GM11168 (cell line): ENCODE results near the gene S100A13.
"Not testable (repeated sequence)": the region's sequence is repeated elsewhere in the genome, so short reads cannot be mapped to it uniquely, and the experiment has no call there.

ENCODE experiments used
- in situ Hi-C: fragments of 300-500 bp; cut with MboI; formaldehyde crosslinking; loops from one replicate; pipeline ENCODE4 v1.12.0; 2022; ENCODE audit warnings: low sequenced_read_pairs; ENCODE audit not compliant: unreplicated experiment

Gene S100A13

DNA sequence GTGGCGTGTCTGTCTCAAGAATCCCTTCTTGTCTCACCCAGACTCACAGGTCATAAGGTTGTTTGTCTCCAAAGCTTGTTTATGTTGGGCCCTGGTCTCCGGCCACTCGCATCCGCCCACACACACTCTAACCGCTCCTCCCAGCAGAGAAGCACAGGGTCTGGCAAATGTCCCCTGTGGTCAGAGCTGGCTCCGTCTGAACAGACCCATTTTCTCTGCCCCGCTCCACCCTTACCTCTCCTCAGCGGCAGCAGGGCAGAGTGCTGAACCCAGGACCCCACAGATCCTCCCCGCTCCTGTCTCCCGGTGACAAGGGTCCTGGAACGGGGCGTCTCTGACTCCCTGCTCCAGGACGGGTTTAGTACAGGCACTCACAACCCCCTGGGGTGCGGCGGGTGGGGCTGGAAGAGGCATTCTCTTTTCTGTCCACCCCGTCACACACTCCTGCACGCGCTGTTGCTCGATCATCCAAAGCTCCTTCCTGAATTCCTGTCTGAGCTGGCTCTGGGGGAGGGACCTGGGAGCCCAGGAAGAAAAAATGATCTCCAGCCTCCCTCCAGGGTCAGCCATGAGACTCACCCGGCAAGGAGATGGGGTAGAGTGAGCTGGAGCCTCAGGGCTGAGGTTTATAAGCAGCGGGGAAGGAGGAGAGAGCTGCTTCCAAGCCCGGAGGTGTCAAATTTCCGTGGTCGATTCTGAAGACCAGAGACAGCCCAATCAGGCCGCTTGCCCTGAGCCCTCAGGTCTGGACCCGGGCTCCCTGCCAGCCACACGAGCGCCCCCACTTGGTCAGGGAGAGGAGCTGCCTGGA, at the start of gene S100A13:
Gene S100A13 (minus strand): TSS at position 602 of the 811 bp plus-strand sequence. CDS start 1,033 bp downstream, outside the sequence.
- in situ Hi-C loops: no loop called here

DNA sequence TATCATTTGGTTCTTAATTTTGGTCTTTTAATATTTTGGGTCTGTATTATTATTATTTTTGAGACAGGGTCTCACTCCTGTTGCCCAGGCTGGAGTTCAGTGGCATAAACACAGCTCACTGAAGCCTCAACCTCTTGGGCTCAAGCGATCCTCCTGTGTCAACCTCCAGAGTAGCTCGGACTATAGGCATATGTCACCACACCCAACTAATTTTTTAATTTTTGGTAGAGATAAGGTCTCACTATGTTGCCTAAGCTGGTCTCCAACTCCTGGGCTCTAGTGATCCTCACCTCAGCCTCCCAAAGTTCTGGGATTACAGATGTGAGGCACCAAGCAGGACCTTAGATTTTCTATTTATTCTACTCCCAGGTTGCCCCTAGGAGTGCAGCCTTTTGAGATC, 46.2 kb upstream of the S100A13 start:
- in situ Hi-C loops: loop anchor here (10.0 kb wide), 2 partner anchors 71 to 301 kb away; partner anchors contain the start of gene JTB

DNA sequence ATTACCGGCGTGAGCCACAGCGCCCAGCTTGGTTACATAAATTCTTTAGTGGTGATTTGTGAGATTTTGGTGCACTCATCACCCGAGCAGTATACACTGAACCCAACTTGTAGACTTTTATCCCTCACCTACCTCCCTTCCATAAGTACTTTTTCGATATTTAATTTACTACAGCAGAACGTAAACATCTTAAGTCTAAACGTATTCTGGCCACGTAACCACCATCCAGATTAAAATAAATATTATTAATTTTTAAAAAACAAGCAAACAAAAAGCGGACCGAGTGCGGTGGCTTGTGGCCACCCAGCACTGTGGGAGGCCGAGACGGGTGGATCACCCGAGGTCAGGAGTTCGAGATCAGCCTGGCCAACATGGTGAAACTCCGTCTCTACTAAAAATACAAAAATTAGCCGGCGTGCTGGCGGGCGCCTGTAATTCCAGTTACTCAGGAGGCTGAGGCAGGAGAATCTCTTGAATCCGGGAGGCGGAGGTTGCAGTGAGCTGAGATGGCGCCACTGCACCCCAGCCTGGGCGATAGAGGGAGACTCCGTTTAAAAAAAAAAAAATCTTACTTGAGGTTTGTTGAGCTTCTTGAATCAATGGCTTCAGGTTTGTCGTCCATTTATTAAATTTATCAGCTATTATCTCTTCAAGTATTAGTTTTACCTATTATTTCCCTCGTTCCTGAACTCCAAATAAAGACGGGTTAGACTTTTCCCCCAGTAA, 44.5 kb upstream of the S100A13 start:
- in situ Hi-C loops: loop anchor here (10.0 kb wide), 2 partner anchors 73 to 303 kb away; partner anchors contain the start of gene JTB

- in situ Hi-C loops: loop anchor here (10.0 kb wide), 2 partner anchors 74 to 304 kb away; partner anchors contain the start of gene JTB
Measured at GRCh38 chr1:153670859-153671627, 43.7 kb upstream of the S100A13 start, which contains the start of gene ILF2. Gene ILF2 (minus strand): TSS chr1:153670993. CDS start chr1:153670922, 71 bp downstream.

DNA sequence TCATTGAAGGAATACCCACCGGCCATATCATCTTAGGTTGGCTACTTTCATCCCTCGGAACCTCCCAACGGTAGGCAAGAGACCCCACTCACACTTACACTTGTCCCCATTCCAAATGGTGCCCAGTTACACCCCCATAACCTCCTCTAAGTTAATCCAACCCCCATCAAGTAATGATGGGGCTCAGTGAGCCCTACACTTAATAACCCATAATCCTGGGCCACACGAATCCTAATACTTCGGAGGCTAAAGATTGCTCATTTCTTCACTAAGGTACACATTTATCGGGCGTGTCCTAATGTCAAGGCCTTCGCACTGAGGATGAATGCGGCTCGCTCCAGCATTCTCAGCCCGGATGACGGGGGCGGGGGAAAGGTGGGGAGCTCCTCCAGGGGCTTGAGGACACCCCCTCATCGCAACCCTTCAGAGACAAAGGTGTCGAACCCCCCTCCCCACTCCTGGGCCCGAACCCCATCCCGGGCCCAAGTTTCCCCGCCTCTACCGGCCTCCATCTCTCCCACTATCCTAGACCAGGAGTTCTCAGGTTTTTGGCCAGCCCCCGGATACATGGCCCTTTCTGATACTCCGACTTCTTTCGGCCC, 43.1 kb upstream of the S100A13 start:
- in situ Hi-C loops: loop anchor here (10.0 kb wide), 2 partner anchors 74 to 304 kb away; partner anchors contain the start of gene JTB

GRCh38 chr1:153669606-153670005, 42.3 kb upstream of the S100A13 start:
- in situ Hi-C loops: loop anchor here (10.0 kb wide), 2 partner anchors 75 to 305 kb away; partner anchors contain the start of gene JTB

DNA sequence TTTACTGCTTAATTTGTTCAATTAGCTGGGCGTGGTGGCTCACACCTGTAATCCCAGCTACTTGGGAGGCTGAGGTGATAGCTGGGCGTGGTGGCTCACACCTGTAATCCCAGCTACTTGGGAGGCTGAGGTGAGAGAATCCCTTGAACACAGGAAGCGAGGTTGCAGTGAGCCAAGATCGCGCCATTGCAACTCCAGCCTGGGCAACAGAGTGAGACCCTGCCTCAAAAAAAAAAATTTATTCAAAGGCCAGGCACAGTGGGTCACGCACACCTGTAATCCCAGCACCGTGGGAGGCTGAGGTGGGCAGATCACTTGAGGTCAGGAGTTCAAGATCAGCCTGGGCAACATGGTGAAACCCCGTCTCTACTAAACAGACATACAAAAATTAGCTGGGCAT, 41.4 kb upstream of the S100A13 start:
- in situ Hi-C loops: not testable (repeated sequence)

- in situ Hi-C loops: no loop called here
Measured at GRCh38 chr1:153667439-153667838, 40.1 kb upstream of the S100A13 start.

DNA sequence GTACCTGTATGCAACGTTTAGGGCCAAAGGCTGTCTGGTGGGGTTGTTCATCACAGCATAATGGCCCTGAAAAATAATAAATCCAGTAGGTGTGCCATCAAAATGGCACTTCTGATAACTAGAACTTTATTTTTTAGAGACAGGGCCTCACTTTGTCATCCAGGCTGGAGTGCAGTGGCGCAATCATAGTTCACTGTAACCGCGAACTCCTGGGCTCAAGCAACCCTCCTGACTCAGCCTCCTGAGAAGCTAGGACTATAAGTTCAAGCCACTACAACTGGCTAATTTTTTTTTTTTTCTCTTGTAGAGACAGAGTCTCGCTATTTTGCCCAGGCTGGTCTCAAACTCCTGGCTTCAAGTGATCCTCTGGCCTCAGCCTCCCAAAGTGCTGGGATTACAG, 35.9 kb upstream of the S100A13 start:
- in situ Hi-C loops: no loop called here

GRCh38 chr1:153662269-153662668, 35.0 kb upstream of the S100A13 start:
- in situ Hi-C loops: no loop called here

- in situ Hi-C loops: no loop called here
Measured at GRCh38 chr1:153661111-153661708, 33.9 kb upstream of the S100A13 start.

DNA sequence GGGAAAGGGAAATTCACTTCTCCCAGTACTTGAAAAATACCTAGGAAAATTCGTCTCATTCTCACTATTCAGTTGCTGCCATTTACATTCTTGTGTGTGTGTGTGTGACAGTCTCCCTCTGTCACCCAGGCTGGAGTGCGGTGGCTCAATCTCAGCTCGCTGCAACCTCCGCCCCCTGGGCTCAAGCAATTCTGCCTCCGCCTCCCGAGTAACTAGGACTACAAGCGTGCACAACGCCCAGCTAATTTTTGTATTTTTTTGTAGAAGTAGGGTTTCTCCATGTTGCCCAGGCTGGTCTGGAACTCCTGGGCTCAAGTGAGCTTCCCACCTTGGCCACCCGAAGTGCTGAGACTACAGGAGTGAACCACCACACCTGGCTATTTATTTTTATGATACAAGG, 32.4 kb upstream of the S100A13 start:
- in situ Hi-C loops: no loop called here

DNA sequence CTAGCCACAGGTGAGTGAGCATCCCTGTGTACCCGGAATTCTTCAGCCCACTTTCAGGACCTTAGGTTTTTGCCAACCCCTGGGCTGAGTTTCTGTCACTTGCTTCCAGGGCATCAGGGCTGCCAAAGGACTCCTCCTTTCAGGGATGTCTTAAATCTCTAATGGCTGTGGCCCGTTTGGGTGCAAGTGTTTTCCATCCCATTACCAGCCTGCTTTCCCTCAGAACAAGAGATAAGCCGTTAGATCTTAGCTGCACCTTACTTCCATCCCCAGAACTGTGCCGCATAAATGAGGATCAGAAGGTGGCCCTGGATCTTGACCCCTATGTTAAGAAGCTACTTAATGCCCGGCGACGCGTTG, 31.9 kb upstream of the S100A13 start:
- in situ Hi-C loops: no loop called here

DNA sequence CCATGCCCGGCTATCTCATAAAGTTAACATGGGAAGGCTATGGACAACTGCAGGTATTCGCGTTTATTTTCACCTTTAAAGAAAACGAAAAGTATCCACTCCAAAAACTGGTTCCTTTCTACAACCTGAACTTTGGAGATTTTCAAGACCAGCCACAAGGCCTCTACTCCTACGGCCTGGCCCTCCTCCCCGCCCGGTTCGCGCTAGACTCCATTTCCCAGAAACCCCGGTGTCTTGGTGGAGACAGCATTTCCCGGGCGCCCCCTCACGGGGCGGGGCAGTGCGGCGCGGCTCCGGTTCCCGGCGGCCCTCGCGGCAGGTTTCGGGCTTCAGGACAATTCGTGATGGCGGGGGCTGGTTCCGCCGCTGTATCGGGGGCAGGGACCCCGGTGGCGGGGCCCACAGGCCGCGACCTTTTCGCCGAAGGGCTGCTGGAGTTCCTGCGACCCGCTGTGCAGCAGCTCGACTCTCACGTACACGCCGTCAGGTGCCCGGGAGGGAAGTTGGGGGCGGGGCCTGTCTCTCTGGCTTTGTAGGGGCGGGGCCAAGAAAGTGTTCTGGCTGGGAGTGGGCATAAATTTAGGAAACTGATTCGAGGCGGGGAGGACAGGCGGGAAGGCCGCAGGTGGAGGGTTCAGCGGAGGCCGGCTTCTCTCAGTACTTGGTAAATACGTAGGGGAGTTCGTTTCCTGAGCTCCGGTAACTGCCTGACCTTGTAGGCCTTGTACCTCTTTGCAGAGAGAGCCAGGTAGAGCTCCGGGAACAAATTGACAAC, 31.3 kb upstream of the S100A13 start, which contains the start of gene SNAPIN:
Gene SNAPIN (plus strand): TSS at position 304 of the 775 bp plus-strand sequence. CDS start 41 bp downstream, at position 345.
- in situ Hi-C loops: no loop called here

- in situ Hi-C loops: no loop called here
Measured at GRCh38 chr1:153655333-153655732, 28.0 kb upstream of the S100A13 start.

DNA sequence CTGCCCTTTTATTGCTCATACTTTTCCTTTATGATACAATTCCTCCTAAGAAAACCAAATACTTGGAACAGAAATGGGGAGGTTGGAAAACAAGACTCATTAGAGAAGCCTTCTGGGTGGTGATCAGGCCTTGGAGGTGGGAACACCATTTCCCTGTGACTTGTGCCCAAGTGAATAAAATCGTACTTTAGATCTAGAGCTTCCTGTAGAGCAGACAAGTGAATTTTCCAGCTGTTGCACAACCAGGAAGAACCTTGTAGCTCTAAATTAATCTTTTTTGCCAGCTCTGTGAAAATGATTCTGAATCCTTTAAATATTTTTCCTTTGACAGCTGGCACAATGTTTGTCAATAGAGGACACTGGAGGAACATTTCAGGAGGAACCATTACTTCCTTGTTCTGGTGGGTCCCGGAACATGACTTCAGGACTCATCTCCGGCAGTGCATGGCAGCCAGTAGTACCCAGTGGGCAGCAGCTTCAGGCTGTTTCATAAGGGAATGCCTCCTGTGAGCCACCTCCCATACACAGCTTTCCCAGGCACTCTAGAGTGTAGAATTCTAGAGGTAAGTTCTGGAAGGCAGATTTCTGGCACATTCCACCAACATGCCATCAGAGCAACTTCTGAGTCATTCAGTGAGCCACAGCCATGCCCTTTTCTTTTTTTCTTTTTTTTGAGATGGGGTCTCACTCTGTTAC, 25.6 kb upstream of the S100A13 start:
- in situ Hi-C loops: no loop called here

- in situ Hi-C loops: no loop called here
Measured at GRCh38 chr1:153651771-153652170, 24.5 kb upstream of the S100A13 start.

DNA sequence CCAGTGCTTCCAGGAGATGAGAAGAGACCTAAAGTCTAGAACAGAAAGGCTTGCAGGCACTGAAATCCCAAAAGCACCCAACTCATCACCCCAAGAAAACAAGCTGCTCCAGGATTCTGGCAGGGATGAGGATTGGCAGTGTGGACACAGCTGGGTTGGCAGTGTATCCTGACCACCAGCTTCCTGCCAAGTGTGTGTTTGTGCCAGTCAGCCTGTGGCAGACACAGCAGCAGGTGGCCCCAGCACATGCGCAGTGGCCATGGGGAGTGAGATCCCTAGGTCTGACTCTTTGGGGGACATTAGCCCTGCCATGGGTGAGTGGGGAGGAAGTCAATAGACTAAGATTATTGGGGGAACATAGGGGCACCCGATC, 22.5 kb upstream of the S100A13 start:
- in situ Hi-C loops: no loop called here
